ENCODE results near the gene MIB1. TPM values are rescaled to one million over a fixed set of nuclear protein-coding genes. Genes with fewer than 3 reads are reported as not detected.
"Not testable (repeated sequence)": the region's sequence is repeated elsewhere in the genome, so short reads cannot be mapped to it uniquely, and the experiment has no call there.

The MIB1 gene
- total and polyA plus RNA-seq, 12 donors, result 3.1 to 50.1 (median 20.7) TPM

- WGBS, 4 donors, result 98 to 100% (median 99%) methylated on average over 6 to 28 of the region's 28 CpGs
- H3K4me1 ChIP-seq (replicated peaks in 1 of 2), result peaks cover 0 to 11% of the 10 kb centered on the region in 2 donors
- no peak for DNase-seq
- no peaks in the 10 kb centered on the region for H3K9me3 ChIP-seq (replicated peaks in 1 of 3)
- no peak overlapping the region for H3K4me3 ChIP-seq
- no peak overlapping the region for H3K27ac ChIP-seq
- intact Hi-C loops (cut with DNase I), result no loop called here
- no peaks in the 10 kb centered on the region for H3K27me3 ChIP-seq
- no peak for TF ChIP-seq POLR2A (IDR thresholded peaks at IDR 0.05)
- no peak for TF ChIP-seq CTCF (IDR thresholded peaks at IDR 0.05)
- H3K36me3 ChIP-seq (replicated peaks in 1 of 2), result no peaks in the 10 kb centered on the region
These were observed 34.2 kb upstream of the MIB1 start for GRCh38 chr18:21706386-21706865.

GRCh38 chr18:21707130-21707529 is 33.5 kb upstream of the MIB1 start:
- 83 to 86% (median 85%) methylated on average over 4 to 7 of the region's 7 CpGs for WGBS, 4 donors
- intact Hi-C loops (cut with DNase I); H3K27me3 ChIP-seq: not testable (repeated sequence)

DNA sequence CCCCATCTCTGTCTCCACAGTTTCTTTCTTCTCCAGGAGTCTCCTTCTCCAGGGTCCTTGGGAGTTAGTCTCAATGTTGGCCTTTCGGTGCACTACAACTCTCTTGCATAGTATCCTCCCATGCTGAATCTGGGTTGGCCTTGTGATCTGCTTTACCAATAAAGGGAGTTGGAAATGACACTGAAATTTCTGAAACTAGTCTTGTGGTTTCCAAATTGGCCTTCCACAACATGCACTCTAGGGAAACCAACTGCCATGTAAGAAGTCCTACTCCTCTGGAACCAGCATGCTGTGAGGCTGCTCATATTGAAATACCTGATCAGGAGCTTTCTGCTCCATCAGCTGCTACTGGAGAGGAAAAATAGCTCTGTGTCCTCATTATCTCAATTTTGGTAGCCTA is 26.1 kb upstream of the MIB1 start:
- intact Hi-C loops (cut with DNase I), result no loop called here
- Histone ChIP-seq H3K36me3 (replicated peaks in 1 of 2) (no peaks in the 10 kb centered on the region), H3K4me1 (replicated peaks in 1 of 2) (no peaks in the 10 kb centered on the region), H3K27me3 (no peaks in the 10 kb centered on the region), H3K4me3 (no peak overlapping the region), H3K27ac (no peak overlapping the region), H3K9me3 (replicated peaks in 1 of 3) (no peaks in the 10 kb centered on the region)
- WGBS, 4 donors, result 100% methylated on average over 1 of the region's 1 CpG
- TF ChIP-seq CTCF (IDR thresholded peaks at IDR 0.05) (no peak), POLR2A (IDR thresholded peaks at IDR 0.05) (no peak)
- DNase-seq, result no peak

More at GRCh38 chr18:21707130-21707529, 33.5 kb upstream of the MIB1 start:
- H3K36me3 ChIP-seq (replicated peaks in 1 of 2); H3K9me3 ChIP-seq (replicated peaks in 1 of 3); H3K27ac ChIP-seq; H3K4me3 ChIP-seq; DNase-seq: not testable (repeated sequence)
- peaks cover 0 to 11% of the 10 kb centered on the region in 2 donors for H3K4me1 ChIP-seq (replicated peaks in 1 of 2)

DNA sequence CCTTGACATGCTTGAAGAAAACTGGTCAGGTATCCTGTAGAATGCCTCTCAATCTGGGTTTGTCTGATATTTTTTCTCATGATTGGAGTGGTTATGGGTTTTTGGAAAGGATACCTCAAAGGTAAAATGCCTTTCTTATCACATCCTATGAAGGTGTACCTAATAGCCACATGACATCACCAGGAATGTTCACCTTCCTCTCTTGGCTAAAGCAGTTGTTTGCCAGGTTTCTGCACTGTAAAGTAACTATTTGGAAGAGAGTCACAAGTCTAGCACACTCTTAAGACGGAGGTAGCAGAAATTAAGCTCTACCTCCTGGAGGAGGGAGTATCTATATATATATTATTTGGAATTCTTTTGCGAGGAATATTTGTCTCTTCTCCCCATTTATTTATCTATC is 17.9 kb upstream of the MIB1 start:
- TF ChIP-seq POLR2A (IDR thresholded peaks at IDR 0.05) (no peak), CTCF (IDR thresholded peaks at IDR 0.05) (no peak)
- Histone ChIP-seq H3K9me3 (replicated peaks in 1 of 3) (no peaks in the 10 kb centered on the region), H3K27me3 (no peaks in the 10 kb centered on the region), H3K27ac (no peak overlapping the region), H3K36me3 (replicated peaks in 1 of 2) (no peaks in the 10 kb centered on the region), H3K4me1 (replicated peaks in 1 of 2) (no peaks in the 10 kb centered on the region), H3K4me3 (no peak overlapping the region)
- intact Hi-C loops (cut with DNase I), result no loop called here
- WGBS, 4 donors, result 91 to 93% (median 92%) methylated on average over 2 of the region's 2 CpGs
- no peak for DNase-seq

DNA sequence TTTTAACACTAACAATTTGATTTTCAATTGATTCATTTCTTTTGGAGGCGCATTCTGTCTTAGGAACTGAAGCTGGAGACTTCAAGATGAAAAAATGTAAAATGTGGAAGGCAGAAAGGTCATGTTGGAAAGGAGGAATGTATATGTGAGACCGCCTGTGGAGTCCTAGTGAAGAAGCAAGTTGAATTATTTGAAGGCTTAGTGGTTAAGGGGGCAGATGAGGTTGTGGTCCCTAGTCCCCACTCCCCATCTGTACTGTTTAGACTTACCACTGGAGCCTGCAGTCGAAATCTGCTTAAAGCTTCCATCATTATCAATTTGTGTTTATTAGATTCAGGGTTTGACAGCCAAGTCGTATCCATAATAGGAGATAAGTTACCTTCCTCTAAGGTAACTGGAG is 15.4 kb upstream of the MIB1 start:
- no peak for TF ChIP-seq CTCF (IDR thresholded peaks at IDR 0.05)
- no peak for TF ChIP-seq POLR2A (IDR thresholded peaks at IDR 0.05)
- H3K36me3 ChIP-seq (replicated peaks in 1 of 2), result no peaks in the 10 kb centered on the region
- 83 to 89% (median 86%) methylated on average over 4 of the region's 4 CpGs for WGBS, 4 donors
- intact Hi-C loops (cut with DNase I), result no loop called here
- H3K9me3 ChIP-seq (replicated peaks in 1 of 3), result no peaks in the 10 kb centered on the region
- DNase-seq, result no peak
- no peaks in the 10 kb centered on the region for H3K4me1 ChIP-seq (replicated peaks in 1 of 2)
- no peak overlapping the region for H3K27ac ChIP-seq
- H3K27me3 ChIP-seq, result no peaks in the 10 kb centered on the region
- H3K4me3 ChIP-seq, result no peak overlapping the region
